Stomach (tissue), 4 donors: ENCODE data around the gene CYP4F2.
"Not testable (repeated sequence)": the region's sequence is repeated elsewhere in the genome, so short reads cannot be mapped to it uniquely, and the experiment has no call there.

Source experiments
- CTCF ChIP-seq, 7 experiments: fragments of 450-650 bp in 4 of 7; fragments of 200-600 bp in 3 of 7; sonication (generic) in 3 of 7; IDR thresholded peaks; one replicate each; pipeline ENCODE4 v1.5.1; 2016 to 2019; ENCODE audit warnings: antibody characterized with exemption in 7 of 7, control low read depth in 2 of 7, mild to moderate bottlenecking in 1 of 7
- POLR2A ChIP-seq, 4 donors: fragments of 450-650 bp; IDR thresholded peaks; one replicate each; pipeline ENCODE4 v1.6.1; 2016; ENCODE audit warnings: antibody characterized with exemption in 4 of 4, control low read depth in 2 of 4, mild to moderate bottlenecking in 1 of 4, moderate library complexity in 1 of 4
- POLR2AphosphoS5 ChIP-seq, 3 donors: sonication (generic); formaldehyde crosslinking; IDR thresholded peaks; one replicate each; pipeline ENCODE4 v1.6.1; 2016; ENCODE audit warnings: antibody characterized with exemption in 3 of 3

- TF ChIP-seq CTCF, POLR2A, POLR2AphosphoS5 (IDR thresholded peaks at IDR 0.05): not testable (repeated sequence)
Measured at GRCh38 chr19:15883329-15883728, 14.5 kb downstream of the CYP4F2 start.
